GM19455 (cell line): ENCODE measurements around the gene TRPM6.
"Not testable (repeated sequence)": the region's sequence is repeated elsewhere in the genome, so short reads cannot be mapped to it uniquely, and the experiment has no call there.

Experiments
- ATAC-seq: cut with Tn5 transposase; IDR thresholded peaks from one replicate; pipeline ENCODE4 v1.9.1; 2021; ENCODE audit not compliant: unreplicated experiment

Gene TRPM6

DNA sequence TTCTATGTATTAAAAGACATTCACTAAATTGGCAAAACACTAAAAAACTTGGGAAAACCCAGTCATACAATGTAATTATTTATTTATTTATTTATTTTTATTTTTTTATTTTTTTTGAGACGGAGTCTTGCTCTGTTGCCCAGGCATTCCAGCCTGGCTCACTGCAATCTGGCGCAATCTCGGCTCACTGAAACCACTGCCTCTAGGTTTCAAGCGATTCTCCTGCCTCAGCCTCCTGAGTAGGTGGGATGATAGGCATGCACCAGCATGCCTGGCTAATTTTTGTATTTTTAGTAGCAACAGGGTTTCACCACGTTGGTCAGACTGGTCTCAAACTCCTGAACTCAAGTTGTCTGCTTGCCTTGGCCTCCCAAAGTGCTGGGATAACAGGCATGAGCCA lies 27.5 kb downstream of the TRPM6 start:
- ATAC-seq, result not testable (repeated sequence)

GRCh38 chr9:74859786-74860185 lies 27.9 kb downstream of the TRPM6 start:
- ATAC-seq, result no peak

GRCh38 chr9:74858751-74859414 lies 28.8 kb downstream of the TRPM6 start:
- ATAC-seq, result no peak

DNA sequence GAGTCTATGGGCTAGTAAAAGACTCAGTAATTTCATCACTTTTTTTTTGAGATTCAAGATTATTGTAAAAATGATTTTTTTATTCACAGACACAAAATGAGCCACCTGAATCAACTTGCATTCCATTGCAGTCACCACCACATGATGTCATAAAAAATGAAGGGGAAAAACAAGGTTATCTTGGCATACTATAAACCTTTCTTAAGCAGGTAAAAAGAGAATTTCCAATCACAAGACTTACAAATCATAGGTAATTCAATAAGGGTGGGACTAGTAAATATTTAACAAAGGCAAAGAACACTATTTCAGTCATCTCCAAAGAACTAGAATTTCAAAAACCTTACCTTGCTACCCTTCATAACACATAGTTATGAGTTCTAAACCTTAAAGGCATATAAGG lies 30.7 kb downstream of the TRPM6 start:
- no peak for ATAC-seq

- no peak for ATAC-seq
Measured at GRCh38 chr9:74855072-74855471, 32.6 kb downstream of the TRPM6 start.

GRCh38 chr9:74853024-74853423 lies 34.7 kb downstream of the TRPM6 start:
- not testable (repeated sequence) for ATAC-seq

DNA sequence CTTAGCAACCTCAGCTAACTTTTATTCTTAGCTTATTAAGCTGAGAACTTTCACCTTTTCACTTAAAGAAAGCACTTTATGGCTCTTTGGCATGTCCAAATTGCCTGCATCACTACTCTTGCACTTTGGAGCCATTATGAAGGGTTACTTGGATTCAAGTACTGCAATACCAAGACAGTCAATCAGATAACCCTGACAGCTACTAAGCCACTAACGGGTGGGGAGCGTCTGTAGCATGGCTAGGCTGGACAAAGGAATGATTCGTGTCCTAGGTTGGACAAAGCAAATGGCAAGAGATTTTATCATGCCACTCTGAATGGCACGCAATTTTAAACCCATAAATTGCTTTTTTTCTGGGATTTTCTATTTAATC lies 39.6 kb downstream of the TRPM6 start:
- no peak for ATAC-seq

GRCh38 chr9:74847478-74848152 lies 40.1 kb downstream of the TRPM6 start:
- no peak for ATAC-seq

DNA sequence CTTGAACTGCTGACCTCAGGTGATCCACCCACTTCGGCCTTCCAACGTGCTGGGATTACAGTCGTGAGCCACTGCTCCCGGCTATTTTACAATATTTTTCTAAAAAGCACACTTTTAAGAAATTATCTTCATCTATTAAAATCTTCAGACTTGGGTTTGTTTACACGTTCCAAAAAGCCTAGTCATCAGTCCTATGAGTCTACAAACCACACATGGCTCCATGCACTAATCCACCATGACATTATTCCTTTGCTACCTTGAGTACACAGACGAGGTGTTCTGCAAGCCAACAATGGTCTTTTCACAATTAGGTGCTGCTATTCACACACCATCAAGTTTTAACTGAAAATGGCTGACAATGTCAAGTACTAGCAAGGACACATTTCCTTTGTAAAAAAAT lies 41.0 kb downstream of the TRPM6 start:
- ATAC-seq, result no peak

GRCh38 chr9:74838351-74838750 lies 49.4 kb downstream of the TRPM6 start:
- no peak for ATAC-seq

GRCh38 chr9:74824654-74825053 lies 63.1 kb downstream of the TRPM6 start:
- ATAC-seq, result no peak

DNA sequence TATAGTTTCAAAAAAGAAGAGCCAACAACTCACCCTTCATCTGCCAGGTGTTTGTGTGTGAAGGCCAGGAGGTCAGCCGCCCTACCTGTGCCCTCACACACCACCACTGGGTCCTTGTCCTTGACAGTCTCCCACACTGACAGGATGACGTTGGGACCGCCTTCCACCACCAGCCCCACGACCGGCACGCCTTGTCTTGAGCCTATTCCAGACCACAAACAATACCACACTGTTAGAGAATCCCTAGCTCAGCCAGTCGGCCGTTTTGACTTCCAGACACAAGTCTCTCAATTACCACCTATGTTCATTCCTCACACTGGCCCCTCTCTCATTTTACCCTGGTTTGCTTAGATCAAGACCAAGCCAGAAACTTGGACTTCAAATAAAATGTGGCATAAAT lies 66.1 kb downstream of the TRPM6 start:
- no peak for ATAC-seq

DNA sequence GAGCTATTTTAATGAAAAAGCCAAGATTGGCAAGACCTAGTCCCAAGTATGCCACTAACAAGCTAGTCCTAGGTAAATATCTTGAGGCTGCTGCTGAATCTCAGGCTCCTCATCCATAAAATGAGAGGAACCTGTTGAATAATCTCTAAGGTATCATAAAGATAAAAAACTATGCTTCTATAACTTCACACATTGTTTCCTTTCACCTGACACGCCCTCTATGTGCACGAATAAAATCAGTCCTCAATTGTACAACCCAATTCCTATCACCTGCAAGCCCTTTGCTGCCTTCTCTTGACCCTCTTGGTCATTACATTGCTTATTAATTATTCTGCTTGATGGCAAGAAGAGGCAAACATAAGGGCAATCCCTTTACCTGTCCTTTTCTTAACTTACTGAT lies 69.9 kb downstream of the TRPM6 start:
- no peak for ATAC-seq

GRCh38 chr9:74817281-74817810 lies 70.4 kb downstream of the TRPM6 start:
- ATAC-seq, result no peak

DNA sequence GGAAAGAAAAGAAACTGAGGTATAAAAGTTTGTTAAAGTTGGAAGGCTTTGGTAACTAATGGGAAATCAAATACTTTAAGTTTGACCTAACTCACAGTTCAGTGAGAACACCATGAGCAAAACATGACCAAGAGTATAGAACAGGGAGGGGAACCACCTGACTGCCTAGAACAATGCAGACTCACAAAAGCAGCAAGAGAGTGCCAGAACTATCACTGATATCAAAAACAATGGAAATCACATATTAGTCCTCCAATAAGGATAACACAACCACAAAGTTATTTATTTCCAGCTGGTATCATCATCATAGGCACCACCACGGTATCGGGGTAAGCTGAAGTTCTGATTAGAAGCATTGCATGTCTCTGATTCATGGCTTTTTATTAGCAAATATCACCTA lies 77.5 kb downstream of the TRPM6 start:
- ATAC-seq, result no peak

DNA sequence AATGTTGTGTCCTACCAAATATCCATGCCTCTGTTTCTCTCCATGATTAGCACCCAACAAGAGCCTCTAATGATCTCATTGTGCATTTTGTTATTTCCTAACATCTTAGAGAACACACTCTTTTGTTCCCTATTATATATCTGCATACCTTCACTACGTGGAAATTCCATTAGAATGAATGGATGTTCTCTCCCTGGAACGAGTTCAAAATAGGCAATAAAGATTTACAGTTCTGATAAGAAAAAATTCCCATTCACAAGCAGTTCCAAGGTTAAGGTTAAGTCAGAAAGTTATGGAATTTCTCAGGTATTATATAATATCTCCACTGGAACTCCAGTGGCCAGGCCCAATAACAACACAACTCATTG lies 83.7 kb downstream of the TRPM6 start:
- no peak for ATAC-seq

GRCh38 chr9:74803376-74804017 lies 84.2 kb downstream of the TRPM6 start:
- ATAC-seq, result no peak

GRCh38 chr9:74800226-74800625 lies 87.5 kb downstream of the TRPM6 start:
- ATAC-seq, result no peak

- ATAC-seq, result no peak
Measured at GRCh38 chr9:74795803-74796202, 91.9 kb downstream of the TRPM6 start.

GRCh38 chr9:74795081-74795480 lies 92.6 kb downstream of the TRPM6 start:
- ATAC-seq, result no peak

DNA sequence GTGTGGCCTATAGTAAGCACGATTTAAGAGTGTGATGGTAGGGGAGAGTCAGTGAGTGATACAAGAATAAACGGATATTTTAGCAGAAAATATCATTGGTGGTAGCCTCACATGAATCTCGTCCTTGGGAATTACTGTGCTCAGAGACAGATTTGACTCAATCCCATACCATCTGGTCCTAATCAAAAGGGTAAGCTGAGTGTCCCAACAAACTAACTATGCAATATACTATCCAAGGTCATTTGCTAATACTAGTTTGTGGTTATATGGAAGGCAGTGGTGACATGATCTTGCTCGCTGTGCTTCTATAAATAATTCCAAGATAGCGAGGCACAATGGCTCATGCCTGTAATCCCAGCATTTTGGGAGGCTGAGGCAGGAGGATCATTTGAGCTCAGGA lies 103.2 kb downstream of the TRPM6 start:
- ATAC-seq, result no peak

GRCh38 chr9:74783408-74783807 lies 104.3 kb downstream of the TRPM6 start:
- ATAC-seq, result no peak
